HepG2 (cell line): Measurements from ENCODE around the gene FCHO2. TPM values are rescaled to one million over a fixed set of nuclear protein-coding genes. Genes with fewer than 3 reads are reported as not detected.

Source experiments
- ARID5B ChIP-seq: IDR thresholded peaks from 2 replicates; pipeline ENCODE4 v1.4.0; 2020; ENCODE audit warnings: mild to moderate bottlenecking, missing genetic modification reagents
- FOXK1 ChIP-seq: sonication (generic); formaldehyde crosslinking; IDR thresholded peaks from 2 replicates; pipeline ENCODE4 v1.4.0; 2020; ENCODE audit warnings: low read depth, missing genetic modification reagents, borderline replicate concordance
- FOXK2 ChIP-seq: fragments of 450-650 bp; IDR thresholded peaks from 2 replicates; pipeline ENCODE4 v1.6.1; 2016
- HNF4A ChIP-seq: sonication (generic); formaldehyde crosslinking; IDR thresholded peaks from 2 replicates; pipeline ENCODE4 v1.4.0; 2020; ENCODE audit warnings: missing genetic modification reagents
- KDM6A ChIP-seq: IDR thresholded peaks from 2 replicates; pipeline ENCODE4 v1.6.1; 2016; ENCODE audit warnings: low read depth
- KLF15 ChIP-seq: sonication (generic); formaldehyde crosslinking; IDR thresholded peaks from 2 replicates; pipeline ENCODE4 v1.8.1; 2023; ENCODE audit warnings: borderline replicate concordance, mild to moderate bottlenecking, inconsistent platforms, missing genetic modification reagents, mixed read lengths
- MXI1 ChIP-seq: IDR thresholded peaks from 3 replicates; pipeline ENCODE4 v1.6.1; 2012; ENCODE audit warnings: low read depth, low read length, inconsistent platforms, borderline replicate concordance
- PAXIP1 ChIP-seq: sonication (generic); formaldehyde crosslinking; conservative IDR thresholded peaks from 2 replicates; pipeline ENCODE4 v1.4.0; 2020; ENCODE audit warnings: mild to moderate bottlenecking, missing genetic modification reagents, moderate library complexity
- POGZ ChIP-seq: sonication (generic); formaldehyde crosslinking; IDR thresholded peaks from 2 replicates; pipeline ENCODE4 v1.4.0; 2020; ENCODE audit warnings: mild to moderate bottlenecking, missing genetic modification reagents
- RBM39 ChIP-seq: fragments of 200-400 bp; formaldehyde crosslinking; IDR thresholded peaks from one replicate; pipeline ENCODE4 v1.6.1; 2018; ENCODE audit warnings: antibody characterized with exemption, mild to moderate bottlenecking, low read depth, low read length; ENCODE audit not compliant: poor library complexity, severe bottlenecking
- SOX5 ChIP-seq: IDR thresholded peaks from 2 replicates; pipeline ENCODE4 v1.6.1; 2016; ENCODE audit warnings: borderline replicate concordance
- TARDBP ChIP-seq: sonication (generic); formaldehyde crosslinking; IDR thresholded peaks from 2 replicates; pipeline ENCODE4 v1.8.0; 2022; ENCODE audit warnings: mild to moderate bottlenecking, missing genetic modification reagents
- TBX3 ChIP-seq: fragments of 450-650 bp; IDR thresholded peaks from 2 replicates; pipeline ENCODE4 v1.6.1; 2017; ENCODE audit warnings: antibody characterized with exemption, mild to moderate bottlenecking, inconsistent platforms, borderline replicate concordance
- TGIF2 ChIP-seq: IDR thresholded peaks from 2 replicates; pipeline ENCODE4 v1.6.1; 2016; ENCODE audit warnings: control low read depth, missing compliant biosample characterization
- U2AF1 ChIP-seq: fragments of 200-400 bp; formaldehyde crosslinking; optimal IDR thresholded peaks from 2 replicates; pipeline ENCODE3; 2017; ENCODE audit warnings: mild to moderate bottlenecking, low read depth, low read length
- ZKSCAN8 ChIP-seq: IDR thresholded peaks from 2 replicates; pipeline ENCODE4 v1.6.1; 2016; ENCODE audit warnings: borderline replicate concordance, missing genetic modification reagents, missing compliant biosample characterization
- ZMYM4 ChIP-seq: sonication (generic); formaldehyde crosslinking; IDR thresholded peaks from 2 replicates; pipeline ENCODE4 v1.8.1; 2023; ENCODE audit warnings: mild to moderate bottlenecking, missing genetic modification reagents
- ZNF260 ChIP-seq: sonication (generic); formaldehyde crosslinking; IDR thresholded peaks from 2 replicates; pipeline ENCODE4 v1.4.0; 2020; ENCODE audit warnings: missing genetic modification reagents, low read depth, mild to moderate bottlenecking, borderline replicate concordance
- ZNF512B ChIP-seq: sonication (generic); formaldehyde crosslinking; IDR thresholded peaks from 2 replicates; pipeline ENCODE4 v1.5.1; 2020; ENCODE audit warnings: missing genetic modification reagents, mild to moderate bottlenecking, borderline replicate concordance
- ZNF644 ChIP-seq: IDR thresholded peaks from 2 replicates; pipeline ENCODE4 v1.6.1; 2016; ENCODE audit warnings: low read depth
- polyA plus RNA-seq, 8 experiments: library from polyadenylated mRNA; depleted of rRNA in 3 of 8; stranded (reverse) in 7 of 8; unstranded in 1 of 8; fragments of >200 nt; fragmentation: Illumina TruSeq in 4 of 8; extraction: Trizol in 4 of 8; gene quantifications; 2 replicates each; pipeline versions ENCODE4 v1.2.1 to v1.2.3, GENCODE V29; 2011 to 2016; ENCODE audit warnings: low read depth in 4 of 8, missing spikeins in 1 of 8, mixed read lengths in 1 of 8; ENCODE audit not compliant: insufficient read depth in 1 of 8
- total RNA-seq, 5 experiments: library from RNA; depleted of rRNA; stranded (reverse); fragments of >200 nt; fragmentation: Illumina TruSeq; extraction: Trizol; gene quantifications; 2 replicates each; pipeline ENCODE4 v1.2.3, GENCODE V29; 2016; ENCODE audit warnings: low read depth in 1 of 5

Gene FCHO2
- total and polyA plus RNA-seq, 2 of the 13 experiments (the other 11 are each of a cell fraction or from before 2014, with no cell fraction given), result 11.6 to 17.3 TPM

DNA sequence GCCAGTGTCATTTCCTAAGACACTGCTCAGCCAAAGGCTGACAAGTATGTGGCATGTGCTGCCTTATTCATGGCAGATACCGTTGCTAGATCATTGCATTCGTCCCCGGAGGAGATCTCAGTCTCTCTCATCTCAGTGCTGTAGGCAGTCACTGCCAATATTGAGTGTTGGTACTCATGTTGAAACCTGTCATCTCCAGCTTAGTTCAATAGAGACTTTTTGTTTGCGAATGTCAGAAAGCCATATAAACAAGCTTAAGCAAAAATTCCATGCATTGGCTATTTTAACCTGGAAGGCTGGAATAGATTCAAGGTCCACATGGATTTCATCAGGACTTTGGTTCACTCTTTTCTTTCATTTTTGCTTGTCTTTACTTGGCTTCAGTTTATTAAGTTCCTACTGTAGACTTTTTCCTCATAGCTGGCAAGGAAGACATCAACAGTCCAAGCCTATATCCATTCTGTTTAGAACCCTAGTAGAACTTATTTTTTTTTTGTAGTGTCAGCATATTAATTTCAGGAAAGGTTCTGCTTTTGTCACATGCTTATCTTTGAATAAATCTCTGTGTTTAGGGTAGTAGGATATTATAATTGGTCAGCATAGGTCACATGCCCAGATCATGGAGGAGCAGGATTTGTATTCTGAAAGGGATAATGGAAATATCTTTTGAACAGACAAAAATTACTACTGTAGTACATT is 66.8 kb downstream of the FCHO2 start (continued):
- TF ChIP-seq ARID5B (CRISPR knock-in tag) (peak; percentile 89), ZNF644 (CRISPR knock-in tag) (peak; percentile 87), ZKSCAN8 (CRISPR knock-in tag) (peak; percentile 70; the same call in 1 of the 2 replicates), RBM39 (no peak), TBX3 (peak; percentile 9; the same call in 1 of the 2 replicates), MXI1 (peak; percentile 85; the same call in 2 of the 3 replicates), KDM6A (peak; percentile 44; the same call in 1 of the 2 replicates), TGIF2 (CRISPR knock-in tag) (peak; percentile 89), ZMYM4 (CRISPR knock-in tag) (peak; percentile 58; the same call in 1 of the 2 replicates), SOX5 (CRISPR knock-in tag) (peak; percentile 66; the same call in 1 of the 2 replicates), ZNF512B (CRISPR knock-in tag) (no peak), PAXIP1 (peak; percentile 86), TARDBP (CRISPR knock-in tag) (0 out of 2 replicates have a peak, but pooled peaks have one; percentile 43), POGZ (CRISPR knock-in tag) (peak; percentile 58; the same call in 1 of the 2 replicates), HNF4A (peak; percentile 85), ZNF260 (CRISPR knock-in tag) (no peak), U2AF1 (no peak), KLF15 (CRISPR knock-in tag) (no peak), FOXK1 (peak; percentile 57; the same call in 1 of the 2 replicates), FOXK2 (peak; percentile 91)
